Measurements from ENCODE around the gene SYP.

- TF ChIP-seq SP2 (tag by site-specific recombination; IDR thresholded peaks at IDR 0.05) (no peak), CTCF (tag by site-specific recombination; IDR thresholded peaks at IDR 0.05) (no peak)
- TF ChIP-seq, protein P1, sequence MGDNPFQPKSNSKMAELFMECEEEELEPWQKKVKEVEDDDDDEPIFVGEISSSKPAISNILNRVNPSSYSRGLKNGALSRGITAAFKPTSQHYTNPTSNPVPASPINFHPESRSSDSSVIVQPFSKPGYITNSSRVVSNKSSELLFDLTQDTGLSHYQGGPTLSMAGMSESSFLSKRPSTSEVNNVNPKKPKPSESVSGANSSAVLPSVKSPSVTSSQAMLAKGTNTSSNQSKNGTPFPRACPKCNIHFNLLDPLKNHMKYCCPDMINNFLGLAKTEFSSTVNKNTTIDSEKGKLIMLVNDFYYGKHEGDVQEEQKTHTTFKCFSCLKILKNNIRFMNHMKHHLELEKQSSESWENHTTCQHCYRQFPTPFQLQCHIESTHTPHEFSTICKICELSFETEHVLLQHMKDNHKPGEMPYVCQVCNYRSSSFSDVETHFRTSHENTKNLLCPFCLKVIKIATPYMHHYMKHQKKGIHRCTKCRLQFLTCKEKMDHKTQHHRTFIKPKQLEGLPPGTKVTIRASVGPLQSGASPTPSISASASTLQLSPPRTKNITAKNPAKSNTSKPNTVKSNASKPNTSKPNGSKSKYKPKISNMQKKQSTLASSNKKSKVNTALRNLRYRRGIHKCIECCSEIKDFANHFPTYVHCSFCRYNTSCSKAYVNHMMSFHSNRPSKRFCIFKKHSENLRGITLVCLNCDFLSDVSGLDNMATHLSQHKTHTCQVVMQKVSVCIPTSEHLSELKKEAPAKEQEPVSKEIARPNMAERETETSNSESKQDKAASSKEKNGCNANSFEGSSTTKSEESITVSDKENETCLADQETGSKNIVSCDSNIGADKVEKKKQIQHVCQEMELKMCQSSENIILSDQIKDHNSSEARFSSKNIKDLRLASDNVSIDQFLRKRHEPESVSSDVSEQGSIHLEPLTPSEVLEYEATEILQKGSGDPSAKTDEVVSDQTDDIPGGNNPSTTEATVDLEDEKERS (tag by site-specific recombination; IDR thresholded peaks at IDR 0.05) = no peak
These were observed 20.1 kb upstream of the SYP start for GRCh38 chrX:49220100-49220499.
